ENCODE data around the gene EVC.

- TF ChIP-seq CTCF (IDR thresholded peaks at IDR 0.05; ENCODE audit: poor library complexity) (no peak), EZH2 (IDR thresholded peaks at IDR 0.05; ENCODE audit: borderline replicate concordance) (no peak), EZH2phosphoT487 (IDR thresholded peaks at IDR 0.05; ENCODE audit: low read depth, severe bottlenecking, unreplicated experiment) (no peak)
Measured at GRCh38 chr4:5696341-5696740, 14.7 kb upstream of the EVC start.
